MCF 10A (cell line): ENCODE measurements around the gene PPFIBP1. TPM values are rescaled to one million over a fixed set of nuclear protein-coding genes. Genes with fewer than 3 reads are reported as not detected.

Experiments
- BruUV-seq: library from RNA; stranded (reverse); fragments of 400-500 nt; replicated peaks from 2 replicates; lab custom pipeline; 2021; lab: Mats Ljungman, UMichigan
- CTCF ChIA-PET: fragments of 300-600 bp; sonication (Branson Sonifier 250); formaldehyde crosslinking; extraction: SDS; loops from one replicate; lab custom pipeline; 2021; ENCODE audit warnings: antibody characterized with exemption, inconsistent platforms; lab: Yijun Ruan, JAX
- POLR2A ChIA-PET: fragments of 300-600, 350-650 bp; sonication (Branson Sonifier 250); formaldehyde crosslinking; extraction: SDS; loops from one replicate; lab custom pipeline; 2020; ENCODE audit warnings: antibody characterized with exemption, inconsistent platforms; lab: Yijun Ruan, JAX
- DNase-seq: peaks from one replicate; pipeline ENCODE4 v3.0.0-alpha.2; 2018; ENCODE audit not compliant: unreplicated experiment
- H3K27ac Mint-ChIP-seq: one replicate; pipeline ENCODE4 v1.8.0; 2022; ENCODE audit warnings: mild to moderate bottlenecking, low read depth, mixed read lengths; ENCODE audit not compliant: unreplicated experiment
- H3K27me3 Mint-ChIP-seq: one replicate; pipeline ENCODE4 v1.8.0; 2022; ENCODE audit warnings: mixed read lengths; ENCODE audit not compliant: insufficient read depth, unreplicated experiment
- H3K36me3 Mint-ChIP-seq: one replicate; pipeline ENCODE4 v1.8.0; 2022; ENCODE audit warnings: mild to moderate bottlenecking, moderate library complexity, mixed read lengths; ENCODE audit not compliant: insufficient read depth, unreplicated experiment
- H3K4me1 Mint-ChIP-seq: one replicate; pipeline ENCODE4 v1.8.0; 2022; ENCODE audit warnings: mixed read lengths; ENCODE audit not compliant: insufficient read depth, unreplicated experiment
- H3K4me3 Mint-ChIP-seq: one replicate; pipeline ENCODE4 v1.8.0; 2022; ENCODE audit warnings: mild to moderate bottlenecking, moderate library complexity, mixed read lengths; ENCODE audit not compliant: unreplicated experiment
- H3K9me3 Mint-ChIP-seq: one replicate; pipeline ENCODE4 v1.8.0; 2022; ENCODE audit warnings: mixed read lengths; ENCODE audit not compliant: unreplicated experiment
- CTCF ChIP-seq: fragments of 200-600 bp; IDR thresholded peaks from one replicate; pipeline ENCODE4 v1.8.0; 2022; ENCODE audit warnings: antibody characterized with exemption, mild to moderate bottlenecking; ENCODE audit not compliant: unreplicated experiment
- intact Hi-C: fragments of 100-400 bp; cut with micrococcal nuclease; formaldehyde crosslinking; loops from 2 replicates; pipeline ENCODE4 v1.14.1; 2022
- total RNA-seq: library from RNA; stranded (reverse); gene quantifications from 2 replicates; pipeline ENCODE4 v1.2.3, GENCODE V29; 2022

PPFIBP1 gene
- total RNA-seq, 1 experiment from 2014 or later = 82.6 TPM

- Mint-ChIP-seq H3K36me3 (peaks cover 71% of the 10 kb centered on the region), H3K4me3 (no peak overlapping the region), H3K27me3 (no peaks in the 10 kb centered on the region), H3K4me1 (no peaks in the 10 kb centered on the region), H3K27ac (peak overlapping the region; percentile 55), H3K9me3 (no peaks in the 10 kb centered on the region)
- CTCF ChIA-PET = interaction anchor here (0.6 to 2.5 kb wide), 4 partner anchors 14 to 158 kb away, joined by 3 to 18 read pairs (median 4); no protein-coding TSS in a partner anchor
- no peak for TF ChIP-seq CTCF
- DNase-seq = no peak
- no TSS peak for BruUV-seq
- intact Hi-C loops = no loop called here
- POLR2A ChIA-PET = interaction anchor here (0.6 kb wide), 1 partner anchor 33 kb away, joined by 3 read pairs; no protein-coding TSS in a partner anchor
Observed at GRCh38 chr12:27689558-27690180, 165.7 kb downstream of the PPFIBP1 start.

DNA sequence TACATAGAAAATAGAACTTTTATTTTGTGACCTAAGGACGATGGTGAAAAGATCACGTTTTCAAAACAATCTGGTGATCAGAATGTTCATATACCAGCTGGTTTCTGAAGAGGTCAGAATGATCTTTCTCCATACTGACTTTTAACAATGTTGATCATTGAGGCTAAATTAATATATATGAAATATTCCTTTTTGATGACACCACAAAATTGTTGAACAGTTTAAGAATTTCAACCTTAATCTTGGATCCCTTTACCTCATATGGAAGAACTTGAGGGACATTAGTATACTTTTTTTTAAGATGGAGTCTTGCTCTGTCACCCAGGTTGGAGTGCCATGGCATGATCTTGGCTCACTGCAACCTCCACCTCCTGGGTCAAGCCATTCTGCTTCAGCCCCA lies 169.4 kb downstream of the PPFIBP1 start:
- ChIA-PET CTCF (no interaction called here), POLR2A (no interaction called here)
- Mint-ChIP-seq H3K4me3 (no peak overlapping the region), H3K27ac (no peak overlapping the region), H3K9me3 (no peaks in the 10 kb centered on the region), H3K4me1 (no peaks in the 10 kb centered on the region), H3K36me3 (peaks cover 61% of the 10 kb centered on the region), H3K27me3 (no peaks in the 10 kb centered on the region)
- intact Hi-C loops = no loop called here
- DNase-seq = no peak
- TF ChIP-seq CTCF = no peak
- BruUV-seq = no TSS peak

DNA sequence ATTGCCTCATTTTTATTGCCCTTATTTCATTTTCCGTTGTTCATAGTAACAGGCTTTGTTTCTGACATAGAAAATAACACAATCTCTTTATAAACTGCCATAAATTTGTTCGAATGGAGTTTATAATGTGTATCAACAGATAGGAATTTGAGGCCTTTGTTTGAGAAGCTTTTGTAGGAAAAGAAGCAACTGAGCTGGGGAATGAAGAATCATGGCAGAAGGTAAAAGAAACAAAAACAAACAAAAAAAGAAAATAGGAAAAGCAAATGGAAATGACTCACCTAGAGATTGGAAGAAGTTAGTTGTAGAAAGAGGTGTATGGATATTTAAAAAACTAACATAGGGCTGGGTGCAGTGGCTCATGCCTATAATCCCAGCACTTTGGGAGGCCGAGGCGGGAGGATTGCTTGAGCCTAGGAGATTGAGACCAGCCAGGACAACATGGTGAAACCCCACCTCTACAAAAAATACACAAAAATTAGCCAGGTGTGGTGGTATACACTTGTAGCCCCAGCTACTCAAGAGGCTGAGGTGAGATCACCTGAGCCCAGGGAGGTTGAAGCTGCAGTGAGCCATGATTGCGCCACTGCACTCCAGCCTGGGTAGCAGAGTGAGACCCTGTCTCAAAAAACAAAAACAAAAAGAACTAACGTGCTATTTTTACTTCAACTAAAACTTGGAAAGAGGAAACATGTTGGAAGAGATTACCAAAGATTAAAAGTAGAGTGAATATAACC lies 171.7 kb downstream of the PPFIBP1 start:
- H3K4me1 Mint-ChIP-seq = no peaks in the 10 kb centered on the region
- H3K36me3 Mint-ChIP-seq = peaks cover 40% of the 10 kb centered on the region
- ChIA-PET CTCF (interaction anchor here (1.3 kb wide), 1 partner anchor 12 kb away, joined by 4 read pairs; no protein-coding TSS in a partner anchor), POLR2A (no interaction called here)
- no peak overlapping the region for H3K27ac Mint-ChIP-seq
- no peaks in the 10 kb centered on the region for H3K27me3 Mint-ChIP-seq
- H3K4me3 Mint-ChIP-seq = no peak overlapping the region
- intact Hi-C loops = no loop called here
- BruUV-seq = no TSS peak
- DNase-seq = no peak
- no peak for TF ChIP-seq CTCF
- H3K9me3 Mint-ChIP-seq = no peaks in the 10 kb centered on the region

GRCh38 chr12:27696293-27696652 lies 172.3 kb downstream of the PPFIBP1 start, which contains the start of gene REP15:
TSS of gene REP15 (plus strand) at chr12:27696447. CDS start at chr12:27696563, 116 bp downstream.
- no peaks in the 10 kb centered on the region for H3K27me3 Mint-ChIP-seq
- DNase-seq = no peak
- no peak within 1 kb of the TSS for H3K27ac Mint-ChIP-seq
- CTCF ChIA-PET = interaction anchor here (1.3 kb wide), 1 partner anchor 11 kb away, joined by 4 read pairs; no protein-coding TSS in a partner anchor
- H3K9me3 Mint-ChIP-seq = no peaks in the 10 kb centered on the region
- BruUV-seq = no TSS peak
- no peak for TF ChIP-seq CTCF
- intact Hi-C loops = no loop called here
- no peaks in the 10 kb centered on the region for H3K4me1 Mint-ChIP-seq
- H3K4me3 Mint-ChIP-seq = no peak within 1 kb of the TSS
- POLR2A ChIA-PET = no interaction called here
- H3K36me3 Mint-ChIP-seq = peaks cover 34% of the 10 kb centered on the region
